SK-MEL-5 (cell line): Measurements from ENCODE around the gene UQCC2. TPM values are rescaled to one million over a fixed set of nuclear protein-coding genes. Genes with fewer than 3 reads are reported as not detected.

Experiments used
- DNase-seq: peaks from one replicate; pipeline ENCODE4 v3.0.0-alpha.2; 2016; ENCODE audit warnings: low read depth, low spot score
- in situ Hi-C: cut with HindIII; loops from 2 replicates; pipeline ENCODE4 v1.10.0; 2016; ENCODE audit warnings: low sequenced_read_pairs, high pct_unique_total_duplicates, low pct_unique_long_range_greater_than_20kb
- total RNA-seq: library from RNA; depleted of rRNA; stranded (reverse); fragments of >200 nt; shearing (Covaris generic); gene quantifications from 2 replicates; pipeline ENCODE4 v1.2.3, GENCODE V29; 2014

UQCC2 gene
- total RNA-seq, 1 experiment from 2014 or later, result 40.1 TPM

GRCh38 chr6:33746036-33746600, 34.6 kb upstream of the UQCC2 start:
- in situ Hi-C loops, result no loop called here
- DNase-seq, result no peak

DNA sequence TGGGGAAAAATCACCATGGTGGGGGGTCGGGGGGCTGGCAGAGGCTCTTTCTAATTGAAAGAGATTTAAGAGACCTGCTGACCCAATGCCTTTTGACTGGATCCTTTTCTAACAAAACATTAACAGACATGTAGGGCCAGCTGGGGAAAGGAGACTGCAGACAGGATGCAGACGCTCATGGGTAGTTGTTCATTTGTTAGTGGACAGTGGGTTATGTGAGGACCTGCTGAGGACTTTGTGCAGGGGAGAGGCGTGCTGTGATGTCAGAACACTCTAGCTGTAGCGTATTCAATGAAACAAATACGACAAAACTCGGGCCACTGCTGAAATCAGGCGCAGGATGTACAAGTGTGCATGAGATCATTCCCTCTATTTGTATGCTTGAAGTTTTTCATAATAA, 34.0 kb upstream of the UQCC2 start:
- in situ Hi-C loops, result no loop called here
- DNase-seq, result no peak

DNA sequence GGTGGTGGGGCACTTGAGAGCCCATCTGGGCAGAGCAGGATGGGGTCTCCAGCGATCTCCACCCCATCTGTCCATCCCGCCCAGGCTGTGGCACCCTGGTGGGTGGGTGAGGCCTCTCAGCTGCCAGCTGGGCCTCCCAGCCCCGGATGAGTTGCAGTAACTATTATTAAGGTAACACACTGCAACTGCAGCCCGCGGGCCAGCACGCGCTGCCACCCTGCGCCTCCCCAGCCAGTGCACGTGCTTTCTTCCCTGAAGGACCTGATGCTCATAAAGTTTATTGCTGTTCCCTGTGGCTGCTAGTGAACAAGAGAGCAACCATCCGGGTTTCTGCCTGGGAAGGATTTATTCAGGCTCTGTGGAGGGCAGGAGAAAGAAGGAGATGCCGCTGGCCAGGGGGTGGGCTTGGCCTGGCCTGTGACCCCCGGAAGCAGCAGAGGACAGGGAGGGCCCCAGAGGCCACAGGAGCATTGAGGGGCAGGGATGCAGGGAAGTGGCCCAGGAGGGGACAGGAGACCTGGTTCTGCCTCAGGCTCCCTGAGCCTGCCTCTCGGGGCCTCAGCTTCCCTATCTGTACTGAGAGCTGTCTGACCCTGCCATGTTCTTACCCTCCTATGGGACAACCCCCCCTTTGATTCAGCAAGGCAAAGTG, 33.5 kb upstream of the UQCC2 start:
- in situ Hi-C loops, result no loop called here
- DNase-seq, result peak; percentile 3

GRCh38 chr6:33744001-33744848, 32.7 kb upstream of the UQCC2 start:
- in situ Hi-C loops, result no loop called here
- peak; percentile 74 for DNase-seq

DNA sequence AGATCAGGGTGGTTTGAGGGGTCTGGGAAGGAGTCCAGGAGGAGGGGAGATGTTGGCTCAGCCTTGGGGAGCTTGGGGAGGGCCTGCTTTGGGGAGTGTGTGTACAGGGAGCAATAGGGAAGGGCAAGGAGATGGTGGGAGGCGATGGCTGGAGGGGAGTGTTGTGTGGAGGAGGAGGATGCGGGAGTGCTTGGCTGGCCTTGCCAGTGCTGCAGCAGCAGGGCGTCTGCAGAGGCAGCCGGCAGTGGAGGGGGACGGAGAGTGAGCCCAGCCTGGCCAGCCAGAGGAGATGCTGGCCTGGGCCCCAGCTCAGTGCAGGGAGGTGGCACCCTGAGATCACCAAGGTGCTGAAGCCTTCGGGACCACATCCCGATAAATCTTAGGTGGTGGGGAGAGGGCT, 31.3 kb upstream of the UQCC2 start:
- DNase-seq, result no peak
- in situ Hi-C loops, result no loop called here

DNA sequence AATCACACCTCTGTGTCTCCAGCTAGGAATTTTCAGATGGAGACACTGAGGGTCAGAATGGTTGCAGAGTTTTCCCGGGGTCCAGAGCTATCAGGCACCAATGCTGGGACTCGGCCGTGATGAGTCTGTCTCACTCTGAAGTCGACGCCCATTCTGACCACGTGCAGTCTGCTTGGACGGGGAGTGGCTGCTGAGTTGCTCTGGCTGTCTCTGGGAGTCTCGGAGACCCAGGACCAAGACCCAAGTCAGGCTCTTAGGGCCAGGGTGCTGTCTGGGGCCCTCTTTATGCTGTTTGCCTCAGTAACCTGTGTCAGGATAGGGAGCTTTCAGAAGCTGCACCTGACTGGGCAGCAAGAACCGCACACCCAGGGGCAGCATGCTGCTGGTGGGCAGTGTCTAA, 30.6 kb upstream of the UQCC2 start:
- in situ Hi-C loops, result no loop called here
- DNase-seq, result peak; percentile 2

- no peak for DNase-seq
- in situ Hi-C loops, result no loop called here
Measured at GRCh38 chr6:33740794-33741193, 29.3 kb upstream of the UQCC2 start.

- in situ Hi-C loops, result no loop called here
- no peak for DNase-seq
Measured at GRCh38 chr6:33740204-33740608, 28.7 kb upstream of the UQCC2 start.

DNA sequence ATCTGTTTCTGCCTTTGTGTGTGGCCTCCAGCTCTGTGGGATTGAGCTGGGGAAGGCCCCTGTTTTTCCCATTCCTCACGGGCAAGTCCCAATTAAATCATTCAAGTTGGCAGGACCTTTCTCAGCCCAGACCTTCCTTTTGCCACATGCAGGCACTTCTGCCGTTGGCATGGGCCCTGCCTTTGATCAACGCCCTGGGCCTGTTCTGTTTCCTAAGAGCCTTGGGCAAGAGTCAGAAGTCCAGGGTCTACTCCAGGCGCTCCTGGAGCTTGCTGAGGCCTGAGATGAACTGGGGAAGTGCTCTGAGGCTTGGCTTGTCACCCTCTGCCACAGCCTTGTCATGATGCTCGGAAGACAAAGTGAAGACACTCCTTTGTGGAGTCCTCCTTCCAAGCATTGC, 28.1 kb upstream of the UQCC2 start:
- DNase-seq, result no peak
- in situ Hi-C loops, result no loop called here

- DNase-seq, result no peak
- in situ Hi-C loops, result no loop called here
Measured at GRCh38 chr6:33738879-33739278, 27.4 kb upstream of the UQCC2 start.

GRCh38 chr6:33738153-33738552, 26.7 kb upstream of the UQCC2 start:
- in situ Hi-C loops, result no loop called here
- no peak for DNase-seq

DNA sequence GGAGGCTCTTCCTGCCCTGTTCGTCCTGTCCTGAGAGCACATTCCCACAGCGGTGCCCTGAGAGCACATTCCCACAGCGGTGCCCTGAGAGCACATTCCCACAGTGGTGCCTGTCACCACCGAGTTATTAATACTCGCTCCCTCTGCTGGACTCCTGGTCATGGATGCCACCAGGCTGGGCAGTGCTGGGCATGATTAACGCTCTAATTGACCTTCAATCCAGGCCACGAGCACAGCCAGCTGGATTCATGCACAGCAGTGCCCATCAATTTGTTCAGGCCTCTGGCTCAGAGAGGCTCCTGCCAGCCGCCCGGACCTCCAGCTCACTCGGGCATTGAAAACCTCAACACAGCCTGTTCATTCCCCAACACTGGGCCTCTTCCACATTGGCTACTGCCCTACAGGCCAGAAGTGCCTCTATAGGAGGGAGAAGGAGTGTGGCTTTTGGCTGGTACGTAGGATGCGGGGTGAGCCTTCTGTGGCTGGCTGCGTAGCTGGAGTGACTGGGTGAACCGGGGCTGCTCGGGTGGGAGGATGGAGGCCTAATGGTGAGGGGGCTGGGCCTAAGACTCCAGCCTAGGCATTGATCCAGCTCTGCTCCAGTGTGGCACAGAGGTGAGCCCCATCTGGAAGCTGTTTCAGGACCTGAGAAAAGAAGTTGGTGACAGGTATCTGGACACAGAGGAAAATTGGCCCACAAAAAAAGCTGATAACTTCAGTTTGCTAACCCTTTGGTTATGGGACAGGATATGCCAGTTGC, 25.9 kb upstream of the UQCC2 start:
- in situ Hi-C loops, result no loop called here
- DNase-seq, result no peak

DNA sequence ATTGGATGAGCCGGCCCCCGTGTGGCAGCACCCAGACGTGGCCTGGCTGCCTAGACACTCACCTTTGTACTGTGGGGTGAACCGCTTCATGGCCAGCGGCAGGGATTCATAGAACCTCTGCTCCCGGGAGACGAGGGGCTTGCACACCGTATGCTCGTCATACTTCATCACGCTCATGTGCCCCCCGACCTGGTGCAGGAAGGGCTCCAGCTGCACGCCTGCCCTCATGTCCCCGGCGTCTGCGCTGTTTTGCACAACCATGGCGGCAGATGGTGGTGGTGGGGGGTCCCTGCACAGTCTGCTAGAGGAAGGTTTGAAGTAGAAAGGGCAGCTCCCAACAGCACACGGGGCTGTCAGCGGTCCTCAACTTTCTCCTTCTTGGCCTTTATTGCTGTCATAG, 23.7 kb upstream of the UQCC2 start:
- in situ Hi-C loops, result no loop called here
- DNase-seq, result no peak

DNA sequence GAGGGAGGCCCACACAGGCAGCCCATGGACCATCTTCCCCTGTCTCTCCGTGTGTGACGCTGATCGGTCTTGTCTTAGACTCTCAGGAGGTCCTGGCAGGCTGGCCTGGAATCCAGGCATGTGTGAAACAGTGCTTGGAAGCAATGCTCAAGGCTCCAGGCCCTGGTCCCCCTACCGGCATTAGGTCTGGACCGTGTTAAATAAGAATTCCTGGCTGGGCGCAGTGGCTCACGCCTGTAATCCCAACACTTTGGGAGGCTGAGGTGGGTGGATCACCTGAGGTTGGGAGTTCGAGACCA, 22.2 kb upstream of the UQCC2 start:
- in situ Hi-C loops, result no loop called here

GRCh38 chr6:33732817-33733708, 21.6 kb upstream of the UQCC2 start:
- no peak for DNase-seq
- in situ Hi-C loops, result no loop called here

More for the DNA sequence above, 22.2 kb upstream of the UQCC2 start:
- DNase-seq, result no peak

GRCh38 chr6:33732385-33732784, 20.9 kb upstream of the UQCC2 start:
- in situ Hi-C loops, result no loop called here
- no peak for DNase-seq

GRCh38 chr6:33731751-33732282, 20.3 kb upstream of the UQCC2 start:
- in situ Hi-C loops, result no loop called here

More at GRCh38 chr6:33731751-33732282, 20.3 kb upstream of the UQCC2 start:
- no peak for DNase-seq
